T-cell (primary cell): ENCODE measurements around the gene PRKCB. TPM values are rescaled to one million over a fixed set of nuclear protein-coding genes. Genes with fewer than 3 reads are reported as not detected.
A peak's percentile ranks its signal among the peaks of the same experiment; 100 is the strongest.

Source experiments
- ATAC-seq, 4 experiments: fragments of 200-7000 bp in 3 of 4; fragments of 150-1000 bp in 1 of 4; cut with Tn5 transposase; replicated peaks in 1 of 4; 1 replicate in 3 of 4; 2 replicates in 1 of 4; pipeline ENCODE4 v1.10.0; 2021; ENCODE audit warnings: moderate library complexity in 3 of 4, mild to moderate bottlenecking in 2 of 4, moderate number of reproducible peaks in 1 of 4
- CTCF ChIA-PET, 2 donors: fragments of 300-600 bp; sonication (Branson Sonifier 250); formaldehyde crosslinking; loops; one replicate each; lab custom pipeline; 2022; ENCODE audit warnings: antibody characterized with exemption in 2 of 2; lab: Charles Lee
- POLR2A ChIA-PET, 2 donors: fragments of 300-600 bp; sonication (Branson Sonifier 250); formaldehyde crosslinking; loops; one replicate each; lab custom pipeline; 2022; ENCODE audit warnings: antibody characterized with exemption in 2 of 2; lab: Charles Lee
- DNase-seq, 35 experiments: peaks; one replicate each; pipeline versions ENCODE4 v3.0.0 to v3.0.0-alpha.2; 2013 to 2023
- H3K27ac ChIP-seq: one replicate; pipeline ENCODE4 v1.5.1; 2013; ENCODE audit warnings: low read length
- H3K27me3 ChIP-seq, 2 experiments: replicated peaks in 1 of 2; 1 replicate in 1 of 2; 2 replicates in 1 of 2; pipeline versions ENCODE4 v1.6.1 to v1.7.0; 2013; ENCODE audit warnings: low read length in 1 of 2, mixed read lengths in 1 of 2; ENCODE audit not compliant: control insufficient read depth in 2 of 2, insufficient read depth in 2 of 2; ENCODE audit errors: extremely low read depth in 1 of 2
- H3K36me3 ChIP-seq, 2 donors: 1 replicate in 1 of 2; 2 replicates in 1 of 2; pipeline versions ENCODE4 v1.6.1 to v1.7.0; 2013; ENCODE audit warnings: low read length in 1 of 2; ENCODE audit not compliant: control insufficient read depth in 2 of 2, insufficient read depth in 1 of 2; ENCODE audit errors: extremely low read depth in 1 of 2
- H3K4me1 ChIP-seq, 2 experiments: 1 replicate in 1 of 2; 2 replicates in 1 of 2; pipeline versions ENCODE4 v1.6.1 to v1.7.0; 2013; ENCODE audit warnings: low read length in 2 of 2, mixed read lengths in 1 of 2; ENCODE audit not compliant: insufficient read depth in 2 of 2, control insufficient read depth in 1 of 2; ENCODE audit errors: extremely low read depth in 1 of 2
- H3K4me3 ChIP-seq, 2 donors: 1 replicate in 1 of 2; 2 replicates in 1 of 2; pipeline versions ENCODE4 v1.5.1 to v1.7.0; 2013; ENCODE audit warnings: mild to moderate bottlenecking in 2 of 2, low read length in 1 of 2, moderate library complexity in 1 of 2; ENCODE audit not compliant: control insufficient read depth in 1 of 2; ENCODE audit errors: extremely low read depth in 1 of 2
- H3K9me3 ChIP-seq: 2 replicates; pipeline ENCODE4 v1.7.0; 2013
- H3K27ac Mint-ChIP-seq, 2 donors: one replicate each; pipeline ENCODE4 v1.8.0; 2020 to 2021; ENCODE audit warnings: mild to moderate bottlenecking in 2 of 2, mixed read lengths in 2 of 2
- H3K27me3 Mint-ChIP-seq, 2 donors: one replicate each; pipeline ENCODE4 v1.8.0; 2021 to 2022; ENCODE audit warnings: mixed read lengths in 2 of 2
- H3K36me3 Mint-ChIP-seq: one replicate; pipeline ENCODE4 v1.8.0; 2021; ENCODE audit warnings: mixed read lengths
- H3K4me1 Mint-ChIP-seq, 3 donors: one replicate each; pipeline ENCODE4 v1.8.0; 2020 to 2022; ENCODE audit warnings: mixed read lengths in 3 of 3, mild to moderate bottlenecking in 1 of 3
- H3K4me3 Mint-ChIP-seq, 3 donors: one replicate each; pipeline ENCODE4 v1.8.0; 2020 to 2022; ENCODE audit warnings: mild to moderate bottlenecking in 3 of 3, mixed read lengths in 3 of 3, moderate library complexity in 3 of 3
- H3K9me3 Mint-ChIP-seq, 3 donors: one replicate each; pipeline ENCODE4 v1.8.0; 2020 to 2022; ENCODE audit warnings: mixed read lengths in 3 of 3
- WGBS: methylation state at CpG from one replicate; pipeline ENCODE4 v1.1.5; 2013; ENCODE audit warnings: missing lambda C conversion rate; ENCODE audit not compliant: insufficient coverage; 5-methylcytosine and 5-hydroxymethylcytosine counted together
- total RNA-seq, 35 experiments: library from RNA in 6 of 35; stranded (reverse) in 6 of 35; fragments of 120-200 nt in 1 of 35; gene quantifications; one replicate each; pipeline versions ENCODE4 v1.2.1 to v1.2.4 and lab custom pipeline; 2013 to 2026

PRKCB gene
- total RNA-seq, 5 donors from 2014 or later (not counting 1 experiment from before 2014, with no cell fraction given), result 84.7 to 114 (median 105) TPM

DNA sequence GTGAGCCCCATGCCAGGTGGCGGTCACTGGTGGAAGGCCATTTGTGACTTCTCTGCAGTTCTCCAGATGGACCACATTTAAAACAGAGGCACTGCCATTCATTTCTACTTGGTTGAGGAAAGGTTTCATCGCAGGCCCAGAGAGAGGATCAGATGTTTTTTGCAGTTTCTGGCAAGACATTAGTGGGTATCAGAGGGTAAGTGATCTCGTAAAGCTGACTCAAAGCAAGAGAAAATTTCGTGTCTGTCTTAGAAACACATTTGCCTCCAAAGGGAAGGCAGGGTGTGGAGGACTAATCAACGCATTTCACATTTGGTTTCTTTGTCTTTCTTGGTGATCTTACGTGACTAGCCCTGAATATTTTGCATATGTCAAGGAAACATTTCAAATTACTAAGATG is 81.8 kb downstream of the PRKCB start:
- Histone ChIP-seq H3K4me3 (no peak overlapping the region), H3K27me3 (no peaks in the 10 kb centered on the region), H3K9me3 (no peaks in the 10 kb centered on the region), H3K36me3 (peaks cover 2 to 5% of the 10 kb centered on the region in 2 donors), H3K4me1 (peaks cover 0 to 21% of the 10 kb centered on the region in 2 experiments), H3K27ac (no peak overlapping the region)
- peaks cover 70 to 73% (median 72%) of the 10 kb centered on the region in 3 donors for H3K4me1 Mint-ChIP-seq
- ChIA-PET POLR2A (no interaction called here), CTCF (no interaction called here)
- no peaks in the 10 kb centered on the region for H3K27me3 Mint-ChIP-seq
- H3K27ac Mint-ChIP-seq, result no peak overlapping the region
- ATAC-seq (no peak), DNase-seq (no peak)
- 71% methylated on average over 3 of the region's 6 CpGs for WGBS
- peaks cover 32% of the 10 kb centered on the region for H3K36me3 Mint-ChIP-seq
- H3K9me3 Mint-ChIP-seq, result no peaks in the 10 kb centered on the region
- H3K4me3 Mint-ChIP-seq, result no peak overlapping the region

DNA sequence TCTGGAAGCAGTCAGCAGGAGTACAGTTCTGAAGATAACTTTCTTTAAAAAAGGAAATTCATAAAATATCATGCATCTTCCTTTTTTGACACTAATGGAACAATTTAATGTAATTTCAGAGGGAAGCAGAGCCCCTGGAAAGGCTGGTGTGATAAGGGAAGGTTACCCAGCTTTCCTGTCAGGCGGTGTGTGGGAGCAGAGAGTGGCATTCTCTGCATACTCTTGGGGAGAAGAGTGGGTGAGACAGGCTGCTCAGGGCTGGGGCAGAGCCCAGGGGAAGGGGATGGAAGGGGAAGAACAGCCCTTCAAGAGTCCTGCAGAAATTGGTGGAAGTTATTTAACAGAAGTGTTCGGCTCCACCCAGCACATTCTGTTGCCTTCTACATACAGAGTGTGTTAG is 84.7 kb downstream of the PRKCB start:
- no peak for ATAC-seq
- Mint-ChIP-seq H3K27me3 (no peaks in the 10 kb centered on the region), H3K4me3 (no peak overlapping the region), H3K27ac (no peak overlapping the region), H3K9me3 (no peaks in the 10 kb centered on the region), H3K4me1 (peaks cover 59 to 69% (median 65%) of the 10 kb centered on the region in 3 donors), H3K36me3 (peaks cover 38% of the 10 kb centered on the region)
- POLR2A ChIA-PET, result no interaction called here
- no peak overlapping the region for H3K4me3 ChIP-seq
- no peak overlapping the region for H3K27ac ChIP-seq
- no peaks in the 10 kb centered on the region for H3K9me3 ChIP-seq
- no peak for DNase-seq
- CTCF ChIA-PET, result no interaction called here
- H3K36me3 ChIP-seq, result peaks cover 2 to 5% of the 10 kb centered on the region in 2 donors
- no peaks in the 10 kb centered on the region for H3K27me3 ChIP-seq
- H3K4me1 ChIP-seq, result peaks cover 0 to 11% of the 10 kb centered on the region in 2 experiments
- 100% methylated on average over 1 of the region's 2 CpGs for WGBS

DNA sequence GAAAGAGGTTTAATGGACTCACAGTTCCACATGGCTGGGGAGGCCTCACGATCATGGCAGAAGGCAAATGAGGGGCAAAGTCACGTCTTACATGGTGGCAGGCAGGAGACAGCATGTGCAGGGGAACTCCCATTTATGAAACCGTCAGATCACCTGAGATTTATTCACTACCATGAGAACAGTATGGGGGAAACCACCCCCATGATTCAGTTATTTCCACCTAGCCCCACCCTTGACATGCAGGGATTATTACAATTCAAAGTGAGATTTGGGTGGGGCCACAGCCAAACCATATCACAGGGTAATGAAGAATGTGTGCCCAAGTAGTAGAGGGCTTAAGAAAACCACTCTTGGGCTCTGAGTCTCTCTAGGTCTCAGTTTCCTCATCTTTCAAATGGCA is 85.1 kb downstream of the PRKCB start:
- ChIA-PET POLR2A (no interaction called here), CTCF (no interaction called here)
- peaks cover 2 to 5% of the 10 kb centered on the region in 2 donors for H3K36me3 ChIP-seq
- H3K27ac Mint-ChIP-seq, result peak overlapping the region in 1 of 2 donors; percentile 32
- no peaks in the 10 kb centered on the region for H3K9me3 Mint-ChIP-seq
- H3K27ac ChIP-seq, result no peak overlapping the region
- H3K4me1 Mint-ChIP-seq, result peaks cover 59 to 70% (median 66%) of the 10 kb centered on the region in 3 donors
- H3K27me3 ChIP-seq, result no peaks in the 10 kb centered on the region
- H3K4me3 ChIP-seq, result no peak overlapping the region
- peaks cover 0 to 11% of the 10 kb centered on the region in 2 experiments for H3K4me1 ChIP-seq
- H3K36me3 Mint-ChIP-seq, result peaks cover 42% of the 10 kb centered on the region
- DNase-seq, result no peak
- H3K27me3 Mint-ChIP-seq, result no peaks in the 10 kb centered on the region
- WGBS, result 60% methylated on average over 2 of the region's 3 CpGs
- no peaks in the 10 kb centered on the region for H3K9me3 ChIP-seq
- H3K4me3 Mint-ChIP-seq, result no peak overlapping the region
- ATAC-seq, result no peak

- Mint-ChIP-seq H3K4me1 (peaks cover 59 to 67% (median 64%) of the 10 kb centered on the region in 3 donors), H3K27me3 (no peaks in the 10 kb centered on the region), H3K4me3 (no peak overlapping the region), H3K9me3 (no peaks in the 10 kb centered on the region), H3K36me3 (peaks cover 41% of the 10 kb centered on the region), H3K27ac (no peak overlapping the region)
- ChIA-PET POLR2A (interaction anchor here in 1 of 2 donors (0.5 to 0.6 kb wide), 2 partner anchors 77 to 1259 kb away, joined by 3 to 5 read pairs; no protein-coding TSS in a partner anchor), CTCF (no interaction called here)
- Histone ChIP-seq H3K9me3 (no peaks in the 10 kb centered on the region), H3K27me3 (no peaks in the 10 kb centered on the region), H3K4me1 (peaks cover 0 to 9% of the 10 kb centered on the region in 2 experiments), H3K36me3 (peaks cover under 1 to 5% of the 10 kb centered on the region in 2 donors), H3K27ac (no peak overlapping the region), H3K4me3 (no peak overlapping the region)
- DNase-seq (no peak), ATAC-seq (no peak)
These were observed 86.6 kb downstream of the PRKCB start for GRCh38 chr16:23922406-23922805.

DNA sequence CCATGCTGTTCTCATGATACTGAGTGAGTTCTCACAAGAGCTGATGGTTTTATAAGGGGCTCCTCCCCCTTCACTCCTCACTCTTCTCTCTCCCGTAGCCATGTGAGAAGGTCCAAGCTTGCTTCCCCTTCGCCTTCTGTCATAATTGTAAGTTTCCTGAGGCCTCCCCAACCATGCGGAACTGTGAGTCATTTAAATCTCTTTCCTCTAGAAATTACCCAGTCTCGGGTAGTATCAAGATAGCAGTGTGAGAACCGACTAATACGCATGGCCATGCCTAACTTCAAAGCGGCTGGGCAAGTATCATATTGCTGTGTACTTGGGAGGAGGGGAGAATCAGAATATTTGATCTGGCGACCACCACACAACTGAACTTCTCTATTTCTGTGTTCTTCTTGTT is 88.3 kb downstream of the PRKCB start:
- Mint-ChIP-seq H3K9me3 (no peaks in the 10 kb centered on the region), H3K36me3 (peaks cover 45% of the 10 kb centered on the region), H3K4me1 (peaks cover 56 to 66% (median 64%) of the 10 kb centered on the region in 3 donors), H3K4me3 (no peak overlapping the region), H3K27me3 (no peaks in the 10 kb centered on the region), H3K27ac (no peak overlapping the region)
- peaks cover 0 to 5% of the 10 kb centered on the region in 2 donors for H3K36me3 ChIP-seq
- WGBS, result 56% methylated on average over 2 of the region's 8 CpGs
- ChIA-PET CTCF (no interaction called here), POLR2A (no interaction called here)
- H3K27ac ChIP-seq, result no peak overlapping the region
- H3K9me3 ChIP-seq, result no peaks in the 10 kb centered on the region
- ATAC-seq (no peak), DNase-seq (no peak)
- no peaks in the 10 kb centered on the region for H3K27me3 ChIP-seq
- H3K4me3 ChIP-seq, result no peak overlapping the region
- H3K4me1 ChIP-seq, result peaks cover 0 to 6% of the 10 kb centered on the region in 2 experiments

GRCh38 chr16:23927796-23928195 is 92.0 kb downstream of the PRKCB start:
- peaks cover 48 to 56% (median 50%) of the 10 kb centered on the region in 3 donors for H3K4me1 Mint-ChIP-seq
- no peak for DNase-seq
- no peak overlapping the region for H3K4me3 Mint-ChIP-seq
- CTCF ChIA-PET, result interaction anchor here in 1 of 2 donors (0.7 kb wide), 1 partner anchor 65 kb away, joined by 3 read pairs; no protein-coding TSS in a partner anchor
- ATAC-seq, result no peak
- POLR2A ChIA-PET, result interaction anchor here in 1 of 2 donors (0.6 kb wide), 1 partner anchor 164 kb away, joined by 3 read pairs; no protein-coding TSS in a partner anchor
- Histone ChIP-seq H3K9me3 (no peaks in the 10 kb centered on the region), H3K36me3 (no peaks in the 10 kb centered on the region), H3K27ac (no peak overlapping the region), H3K27me3 (no peaks in the 10 kb centered on the region), H3K4me3 (no peak overlapping the region), H3K4me1 (no peaks in the 10 kb centered on the region)
- H3K9me3 Mint-ChIP-seq, result no peaks in the 10 kb centered on the region
- 46% methylated on average over 2 of the region's 4 CpGs for WGBS
- H3K27ac Mint-ChIP-seq, result no peak overlapping the region
- no peaks in the 10 kb centered on the region for H3K27me3 Mint-ChIP-seq
- H3K36me3 Mint-ChIP-seq, result peaks cover 45% of the 10 kb centered on the region
